GM23338 (cell line): Measurements from ENCODE around the gene OR2M5.

Source experiments
- CTCF ChIP-seq, 2 experiments: fragments of 200-600 bp in 1 of 2; sonication (generic) in 1 of 2; conservative IDR thresholded peaks; 2 replicates each; pipeline versions ENCODE4 v1.5.1 to v1.6.1; 2016 to 2017; ENCODE audit warnings: antibody characterized with exemption in 2 of 2, low read depth in 2 of 2, mild to moderate bottlenecking in 2 of 2, moderate library complexity in 1 of 2
- EZH2 ChIP-seq: fragments of 200-600 bp; sonication (generic); IDR thresholded peaks from one replicate; pipeline ENCODE4 v1.8.0; 2017; ENCODE audit warnings: antibody characterized with exemption, mild to moderate bottlenecking, low read depth; ENCODE audit not compliant: unreplicated experiment
- EZH2phosphoT487 ChIP-seq: fragments of 200-600 bp; sonication (generic); IDR thresholded peaks from one replicate; pipeline ENCODE4 v1.8.1; 2018; ENCODE audit warnings: antibody characterized with exemption; ENCODE audit not compliant: unreplicated experiment
- TF ChIP-seq, protein P1 (sequence below): fragments of 250-450 bp; sonication (Bioruptor Pico); IDR thresholded peaks from 2 replicates; pipeline ENCODE4 v1.5.0; 2020; ENCODE audit warnings: mild to moderate bottlenecking, moderate library complexity
- TF ChIP-seq, protein P2 (sequence below): IDR thresholded peaks from one replicate; pipeline ENCODE4 v1.6.1; 2018; ENCODE audit warnings: antibody characterized with exemption; ENCODE audit not compliant: unreplicated experiment

- TF ChIP-seq EZH2 (no peak), EZH2phosphoT487 (no peak), CTCF (conservative IDR thresholded peaks at IDR 0.05; ENCODE audit: low read depth in 2 of 2) (no peak)
- TF ChIP-seq, protein P1, sequence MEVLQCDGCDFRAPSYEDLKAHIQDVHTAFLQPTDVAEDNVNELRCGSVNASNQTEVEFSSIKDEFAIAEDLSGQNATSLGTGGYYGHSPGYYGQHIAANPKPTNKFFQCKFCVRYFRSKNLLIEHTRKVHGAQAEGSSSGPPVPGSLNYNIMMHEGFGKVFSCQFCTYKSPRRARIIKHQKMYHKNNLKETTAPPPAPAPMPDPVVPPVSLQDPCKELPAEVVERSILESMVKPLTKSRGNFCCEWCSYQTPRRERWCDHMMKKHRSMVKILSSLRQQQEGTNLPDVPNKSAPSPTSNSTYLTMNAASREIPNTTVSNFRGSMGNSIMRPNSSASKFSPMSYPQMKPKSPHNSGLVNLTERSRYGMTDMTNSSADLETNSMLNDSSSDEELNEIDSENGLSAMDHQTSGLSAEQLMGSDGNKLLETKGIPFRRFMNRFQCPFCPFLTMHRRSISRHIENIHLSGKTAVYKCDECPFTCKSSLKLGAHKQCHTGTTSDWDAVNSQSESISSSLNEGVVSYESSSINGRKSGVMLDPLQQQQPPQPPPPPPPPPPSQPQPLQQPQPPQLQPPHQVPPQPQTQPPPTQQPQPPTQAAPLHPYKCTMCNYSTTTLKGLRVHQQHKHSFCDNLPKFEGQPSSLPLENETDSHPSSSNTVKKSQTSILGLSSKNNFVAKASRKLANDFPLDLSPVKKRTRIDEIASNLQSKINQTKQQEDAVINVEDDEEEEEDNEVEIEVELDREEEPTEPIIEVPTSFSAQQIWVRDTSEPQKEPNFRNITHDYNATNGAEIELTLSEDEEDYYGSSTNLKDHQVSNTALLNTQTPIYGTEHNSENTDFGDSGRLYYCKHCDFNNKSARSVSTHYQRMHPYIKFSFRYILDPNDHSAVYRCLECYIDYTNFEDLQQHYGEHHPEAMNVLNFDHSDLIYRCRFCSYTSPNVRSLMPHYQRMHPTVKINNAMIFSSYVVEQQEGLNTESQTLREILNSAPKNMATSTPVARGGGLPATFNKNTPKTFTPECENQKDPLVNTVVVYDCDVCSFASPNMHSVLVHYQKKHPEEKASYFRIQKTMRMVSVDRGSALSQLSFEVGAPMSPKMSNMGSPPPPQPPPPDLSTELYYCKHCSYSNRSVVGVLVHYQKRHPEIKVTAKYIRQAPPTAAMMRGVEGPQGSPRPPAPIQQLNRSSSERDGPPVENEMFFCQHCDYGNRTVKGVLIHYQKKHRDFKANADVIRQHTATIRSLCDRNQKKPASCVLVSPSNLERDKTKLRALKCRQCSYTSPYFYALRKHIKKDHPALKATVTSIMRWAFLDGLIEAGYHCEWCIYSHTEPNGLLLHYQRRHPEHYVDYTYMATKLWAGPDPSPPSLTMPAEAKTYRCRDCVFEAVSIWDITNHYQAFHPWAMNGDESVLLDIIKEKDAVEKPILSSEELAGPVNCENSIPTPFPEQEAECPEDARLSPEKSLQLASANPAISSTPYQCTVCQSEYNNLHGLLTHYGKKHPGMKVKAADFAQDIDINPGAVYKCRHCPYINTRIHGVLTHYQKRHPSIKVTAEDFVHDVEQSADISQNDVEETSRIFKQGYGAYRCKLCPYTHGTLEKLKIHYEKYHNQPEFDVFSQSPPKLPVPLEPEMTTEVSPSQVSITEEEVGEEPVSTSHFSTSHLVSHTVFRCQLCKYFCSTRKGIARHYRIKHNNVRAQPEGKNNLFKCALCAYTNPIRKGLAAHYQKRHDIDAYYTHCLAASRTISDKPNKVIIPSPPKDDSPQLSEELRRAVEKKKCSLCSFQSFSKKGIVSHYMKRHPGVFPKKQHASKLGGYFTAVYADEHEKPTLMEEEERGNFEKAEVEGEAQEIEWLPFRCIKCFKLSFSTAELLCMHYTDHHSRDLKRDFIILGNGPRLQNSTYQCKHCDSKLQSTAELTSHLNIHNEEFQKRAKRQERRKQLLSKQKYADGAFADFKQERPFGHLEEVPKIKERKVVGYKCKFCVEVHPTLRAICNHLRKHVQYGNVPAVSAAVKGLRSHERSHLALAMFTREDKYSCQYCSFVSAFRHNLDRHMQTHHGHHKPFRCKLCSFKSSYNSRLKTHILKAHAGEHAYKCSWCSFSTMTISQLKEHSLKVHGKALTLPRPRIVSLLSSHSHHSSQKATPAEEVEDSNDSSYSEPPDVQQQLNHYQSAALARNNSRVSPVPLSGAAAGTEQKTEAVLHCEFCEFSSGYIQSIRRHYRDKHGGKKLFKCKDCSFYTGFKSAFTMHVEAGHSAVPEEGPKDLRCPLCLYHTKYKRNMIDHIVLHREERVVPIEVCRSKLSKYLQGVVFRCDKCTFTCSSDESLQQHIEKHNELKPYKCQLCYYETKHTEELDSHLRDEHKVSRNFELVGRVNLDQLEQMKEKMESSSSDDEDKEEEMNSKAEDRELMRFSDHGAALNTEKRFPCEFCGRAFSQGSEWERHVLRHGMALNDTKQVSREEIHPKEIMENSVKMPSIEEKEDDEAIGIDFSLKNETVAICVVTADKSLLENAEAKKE (CRISPR knock-in tag) = no peak
- TF ChIP-seq, protein P2, sequence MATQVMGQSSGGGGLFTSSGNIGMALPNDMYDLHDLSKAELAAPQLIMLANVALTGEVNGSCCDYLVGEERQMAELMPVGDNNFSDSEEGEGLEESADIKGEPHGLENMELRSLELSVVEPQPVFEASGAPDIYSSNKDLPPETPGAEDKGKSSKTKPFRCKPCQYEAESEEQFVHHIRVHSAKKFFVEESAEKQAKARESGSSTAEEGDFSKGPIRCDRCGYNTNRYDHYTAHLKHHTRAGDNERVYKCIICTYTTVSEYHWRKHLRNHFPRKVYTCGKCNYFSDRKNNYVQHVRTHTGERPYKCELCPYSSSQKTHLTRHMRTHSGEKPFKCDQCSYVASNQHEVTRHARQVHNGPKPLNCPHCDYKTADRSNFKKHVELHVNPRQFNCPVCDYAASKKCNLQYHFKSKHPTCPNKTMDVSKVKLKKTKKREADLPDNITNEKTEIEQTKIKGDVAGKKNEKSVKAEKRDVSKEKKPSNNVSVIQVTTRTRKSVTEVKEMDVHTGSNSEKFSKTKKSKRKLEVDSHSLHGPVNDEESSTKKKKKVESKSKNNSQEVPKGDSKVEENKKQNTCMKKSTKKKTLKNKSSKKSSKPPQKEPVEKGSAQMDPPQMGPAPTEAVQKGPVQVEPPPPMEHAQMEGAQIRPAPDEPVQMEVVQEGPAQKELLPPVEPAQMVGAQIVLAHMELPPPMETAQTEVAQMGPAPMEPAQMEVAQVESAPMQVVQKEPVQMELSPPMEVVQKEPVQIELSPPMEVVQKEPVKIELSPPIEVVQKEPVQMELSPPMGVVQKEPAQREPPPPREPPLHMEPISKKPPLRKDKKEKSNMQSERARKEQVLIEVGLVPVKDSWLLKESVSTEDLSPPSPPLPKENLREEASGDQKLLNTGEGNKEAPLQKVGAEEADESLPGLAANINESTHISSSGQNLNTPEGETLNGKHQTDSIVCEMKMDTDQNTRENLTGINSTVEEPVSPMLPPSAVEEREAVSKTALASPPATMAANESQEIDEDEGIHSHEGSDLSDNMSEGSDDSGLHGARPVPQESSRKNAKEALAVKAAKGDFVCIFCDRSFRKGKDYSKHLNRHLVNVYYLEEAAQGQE = no peak
These were observed 20.2 kb downstream of the OR2M5 start for GRCh38 chr1:248165186-248165585.
